ENCODE data around the gene VASH2. TPM values are rescaled to one million over a fixed set of nuclear protein-coding genes. Genes with fewer than 3 reads are reported as not detected.

VASH2 gene
- total RNA-seq, 1 experiment from 2014 or later, result 303 TPM

- H3K9me3 Mint-ChIP-seq, result no peaks in the 10 kb centered on the region
- H3K4me1 Mint-ChIP-seq, result peaks cover 12% of the 10 kb centered on the region
- DNase-seq (ENCODE audit: low spot score), result no peak
- peaks cover 3% of the 10 kb centered on the region; the same call in 1 of the 2 replicates for H3K27me3 Mint-ChIP-seq (ENCODE audit: low read depth)
- ChIA-PET POLR2A (no interaction called here), CTCF (no interaction called here)
- H3K36me3 Mint-ChIP-seq, result peaks cover 12% of the 10 kb centered on the region
- no peak for ATAC-seq
- TF ChIP-seq CREM (CRISPR knock-in tag; IDR thresholded peaks at IDR 0.05), result no peak
- no peak for TF ChIP-seq CREB1 (CRISPR knock-in tag; IDR thresholded peaks at IDR 0.05)
- TF ChIP-seq OVOL2 (CRISPR knock-in tag; IDR thresholded peaks at IDR 0.05; ENCODE audit: borderline replicate concordance), result no peak
- no peak for TF ChIP-seq FOXP1 (CRISPR knock-in tag; IDR thresholded peaks at IDR 0.05; ENCODE audit: borderline replicate concordance)
- no peak for TF ChIP-seq ATF1 (CRISPR knock-in tag; IDR thresholded peaks at IDR 0.05)
- TF ChIP-seq ZNF671 (CRISPR knock-in tag; IDR thresholded peaks at IDR 0.05), result no peak
- TF ChIP-seq, protein P1, sequence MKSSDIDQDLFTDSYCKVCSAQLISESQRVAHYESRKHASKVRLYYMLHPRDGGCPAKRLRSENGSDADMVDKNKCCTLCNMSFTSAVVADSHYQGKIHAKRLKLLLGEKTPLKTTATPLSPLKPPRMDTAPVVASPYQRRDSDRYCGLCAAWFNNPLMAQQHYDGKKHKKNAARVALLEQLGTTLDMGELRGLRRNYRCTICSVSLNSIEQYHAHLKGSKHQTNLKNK (CRISPR knock-in tag; IDR thresholded peaks at IDR 0.05), result no peak
- no peak for TF ChIP-seq ELF4 (CRISPR knock-in tag; IDR thresholded peaks at IDR 0.05; ENCODE audit: low read depth)
- TF ChIP-seq IRF2 (CRISPR knock-in tag; IDR thresholded peaks at IDR 0.05; ENCODE audit: borderline replicate concordance, low read depth), result no peak
- TF ChIP-seq, protein P2, sequence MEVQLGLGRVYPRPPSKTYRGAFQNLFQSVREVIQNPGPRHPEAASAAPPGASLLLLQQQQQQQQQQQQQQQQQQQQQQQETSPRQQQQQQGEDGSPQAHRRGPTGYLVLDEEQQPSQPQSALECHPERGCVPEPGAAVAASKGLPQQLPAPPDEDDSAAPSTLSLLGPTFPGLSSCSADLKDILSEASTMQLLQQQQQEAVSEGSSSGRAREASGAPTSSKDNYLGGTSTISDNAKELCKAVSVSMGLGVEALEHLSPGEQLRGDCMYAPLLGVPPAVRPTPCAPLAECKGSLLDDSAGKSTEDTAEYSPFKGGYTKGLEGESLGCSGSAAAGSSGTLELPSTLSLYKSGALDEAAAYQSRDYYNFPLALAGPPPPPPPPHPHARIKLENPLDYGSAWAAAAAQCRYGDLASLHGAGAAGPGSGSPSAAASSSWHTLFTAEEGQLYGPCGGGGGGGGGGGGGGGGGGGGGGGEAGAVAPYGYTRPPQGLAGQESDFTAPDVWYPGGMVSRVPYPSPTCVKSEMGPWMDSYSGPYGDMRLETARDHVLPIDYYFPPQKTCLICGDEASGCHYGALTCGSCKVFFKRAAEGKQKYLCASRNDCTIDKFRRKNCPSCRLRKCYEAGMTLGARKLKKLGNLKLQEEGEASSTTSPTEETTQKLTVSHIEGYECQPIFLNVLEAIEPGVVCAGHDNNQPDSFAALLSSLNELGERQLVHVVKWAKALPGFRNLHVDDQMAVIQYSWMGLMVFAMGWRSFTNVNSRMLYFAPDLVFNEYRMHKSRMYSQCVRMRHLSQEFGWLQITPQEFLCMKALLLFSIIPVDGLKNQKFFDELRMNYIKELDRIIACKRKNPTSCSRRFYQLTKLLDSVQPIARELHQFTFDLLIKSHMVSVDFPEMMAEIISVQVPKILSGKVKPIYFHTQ (CRISPR knock-in tag; IDR thresholded peaks at IDR 0.05), result no peak
- TF ChIP-seq ZNF121 (CRISPR knock-in tag; IDR thresholded peaks at IDR 0.05), result no peak
- TF ChIP-seq, protein P3, sequence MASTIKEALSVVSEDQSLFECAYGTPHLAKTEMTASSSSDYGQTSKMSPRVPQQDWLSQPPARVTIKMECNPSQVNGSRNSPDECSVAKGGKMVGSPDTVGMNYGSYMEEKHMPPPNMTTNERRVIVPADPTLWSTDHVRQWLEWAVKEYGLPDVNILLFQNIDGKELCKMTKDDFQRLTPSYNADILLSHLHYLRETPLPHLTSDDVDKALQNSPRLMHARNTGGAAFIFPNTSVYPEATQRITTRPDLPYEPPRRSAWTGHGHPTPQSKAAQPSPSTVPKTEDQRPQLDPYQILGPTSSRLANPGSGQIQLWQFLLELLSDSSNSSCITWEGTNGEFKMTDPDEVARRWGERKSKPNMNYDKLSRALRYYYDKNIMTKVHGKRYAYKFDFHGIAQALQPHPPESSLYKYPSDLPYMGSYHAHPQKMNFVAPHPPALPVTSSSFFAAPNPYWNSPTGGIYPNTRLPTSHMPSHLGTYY (CRISPR knock-in tag; IDR thresholded peaks at IDR 0.05), result no peak
- no peak for TF ChIP-seq SMAD4 (CRISPR knock-in tag; IDR thresholded peaks at IDR 0.05)
- no peak for TF ChIP-seq CTCF (IDR thresholded peaks at IDR 0.05)
- TF ChIP-seq NFE2L1 (CRISPR knock-in tag; IDR thresholded peaks at IDR 0.05), result no peak
- TF ChIP-seq ZNF425 (CRISPR knock-in tag; conservative IDR thresholded peaks at IDR 0.05), result no peak
- peak overlapping the region; percentile 99 for H3K27ac Mint-ChIP-seq
- peak overlapping the region; percentile 97 for H3K4me3 Mint-ChIP-seq
Measured at GRCh38 chr1:213014642-213015041, 64.3 kb downstream of the VASH2 start.

Measured in WTC11 (cell line).